NCI-H2081 (cell line): Measurements from ENCODE around the gene S100A3.
"Not testable (repeated sequence)": the region's sequence is repeated elsewhere in the genome, so short reads cannot be mapped to it uniquely, and the experiment has no call there.

Experiments used
- DNase-seq, 2 experiments: peaks; one replicate each; lab custom pipeline; 2025; lab: John Stamatoyannopoulos, UW

Gene S100A3

GRCh38 chr1:153534925-153535241, 14.2 kb downstream of the S100A3 start:
- no peak for DNase-seq

- peak in 1 of 2 experiments; percentile 20 for DNase-seq
Measured at GRCh38 chr1:153534226-153534924, 14.7 kb downstream of the S100A3 start.

DNA sequence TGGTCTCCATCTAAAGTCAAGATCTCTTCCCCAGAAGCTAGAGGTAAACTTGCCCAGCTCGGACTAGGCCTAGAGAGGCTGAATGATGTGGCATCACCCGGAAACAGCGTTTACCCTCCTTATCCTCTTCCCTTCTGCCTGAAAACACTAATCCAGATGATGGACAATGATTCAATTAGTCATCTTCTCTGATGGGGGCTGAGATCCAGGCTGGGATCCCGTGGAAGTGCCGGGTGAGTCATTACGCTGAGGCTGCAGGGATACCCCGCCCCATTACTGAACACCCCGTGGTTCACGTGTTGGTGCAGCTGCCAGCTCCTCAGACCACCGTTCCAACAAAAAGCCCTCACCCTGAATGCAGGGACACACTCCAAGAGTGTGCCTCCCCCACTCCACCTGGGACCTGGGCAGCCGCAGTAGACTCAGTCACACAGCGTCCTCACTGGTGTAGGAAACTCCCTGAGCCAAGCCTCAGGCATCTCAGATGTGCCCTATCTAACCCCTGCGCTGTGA, 15.3 kb downstream of the S100A3 start:
- peak in 1 of 2 experiments; percentile 36 for DNase-seq

DNA sequence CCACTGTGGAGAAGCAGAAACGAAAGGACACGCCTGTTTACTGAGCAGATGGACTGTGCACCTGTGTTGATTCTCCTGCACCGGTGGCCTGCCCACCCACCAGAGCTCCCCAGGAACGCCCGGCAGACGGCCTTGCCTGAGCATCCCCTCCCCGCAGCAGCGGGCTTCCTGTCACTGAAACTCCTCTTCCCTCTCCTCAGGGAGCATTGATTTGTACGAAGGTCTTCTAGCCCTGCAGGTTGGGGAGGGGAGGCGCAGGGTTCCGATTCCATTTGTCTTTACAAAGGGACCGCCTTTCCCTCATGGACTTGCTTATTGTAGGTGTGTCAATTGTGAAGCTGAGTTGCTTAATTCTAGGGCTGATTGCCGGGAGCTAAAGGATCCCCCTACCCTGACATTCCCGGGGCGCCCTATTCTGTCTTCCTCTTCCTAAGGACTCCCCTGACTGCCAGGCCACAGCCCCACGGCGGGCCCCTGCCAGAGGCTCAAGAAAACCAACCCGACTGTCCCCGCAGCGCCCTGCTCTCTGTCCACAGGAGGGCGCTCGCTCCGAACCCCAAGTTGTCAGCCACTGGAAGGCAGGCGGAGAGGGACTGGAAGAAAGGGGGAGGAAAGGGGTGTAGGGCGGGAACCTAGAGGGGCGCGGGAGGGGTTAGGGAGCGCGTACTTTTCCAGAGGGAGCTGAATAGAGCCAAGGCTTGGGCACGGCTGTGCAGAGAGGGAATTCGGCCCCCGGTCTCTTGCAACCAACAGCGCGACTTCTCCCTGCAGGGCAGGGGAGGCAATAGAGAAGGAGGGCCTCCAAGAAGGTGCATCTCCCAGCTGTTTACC, 16.1 kb downstream of the S100A3 start:
- peak; percentile 90 to 91 for DNase-seq

DNA sequence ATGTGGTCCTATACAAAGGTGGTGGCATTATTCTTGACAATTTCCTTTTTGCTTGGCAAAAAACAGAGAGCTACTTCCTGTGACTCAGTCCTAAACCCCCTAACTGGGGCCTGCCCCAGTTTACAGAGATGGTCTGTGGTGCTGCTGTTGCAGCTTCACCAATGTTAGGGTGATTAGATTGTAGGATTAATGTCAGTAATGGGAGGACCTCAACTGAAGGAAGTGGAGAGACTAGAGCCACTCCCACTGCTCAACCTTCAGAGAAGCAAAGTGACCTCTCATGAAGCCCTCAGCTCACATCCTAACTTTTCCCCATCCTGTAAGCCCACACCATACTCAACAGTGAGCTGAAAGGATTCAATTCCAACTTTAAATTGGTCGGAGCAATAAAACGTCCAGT, 16.9 kb downstream of the S100A3 start:
- peak in 1 of 2 experiments; percentile 48 for DNase-seq

DNA sequence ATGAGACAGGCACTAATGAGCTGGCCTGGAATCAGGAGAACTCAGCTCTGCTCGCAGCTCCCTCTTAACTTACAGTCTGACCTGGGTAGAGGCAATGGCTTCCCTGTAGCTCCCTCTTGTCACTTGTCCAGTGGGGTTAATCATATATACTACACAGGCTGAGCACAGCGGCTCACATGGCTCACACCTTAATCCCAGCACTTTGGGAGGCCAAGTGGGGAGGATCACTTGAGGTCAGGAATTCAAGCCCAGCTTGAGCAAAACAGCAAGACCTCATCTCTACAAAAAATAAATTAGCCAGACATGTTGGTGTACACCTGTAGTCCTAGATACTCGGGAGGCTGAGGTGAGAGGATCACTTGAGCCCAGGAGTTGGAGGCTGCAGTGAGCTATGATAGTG, 17.4 kb downstream of the S100A3 start:
- no peak for DNase-seq

GRCh38 chr1:153527683-153528040, 21.4 kb downstream of the S100A3 start:
- no peak for DNase-seq

DNA sequence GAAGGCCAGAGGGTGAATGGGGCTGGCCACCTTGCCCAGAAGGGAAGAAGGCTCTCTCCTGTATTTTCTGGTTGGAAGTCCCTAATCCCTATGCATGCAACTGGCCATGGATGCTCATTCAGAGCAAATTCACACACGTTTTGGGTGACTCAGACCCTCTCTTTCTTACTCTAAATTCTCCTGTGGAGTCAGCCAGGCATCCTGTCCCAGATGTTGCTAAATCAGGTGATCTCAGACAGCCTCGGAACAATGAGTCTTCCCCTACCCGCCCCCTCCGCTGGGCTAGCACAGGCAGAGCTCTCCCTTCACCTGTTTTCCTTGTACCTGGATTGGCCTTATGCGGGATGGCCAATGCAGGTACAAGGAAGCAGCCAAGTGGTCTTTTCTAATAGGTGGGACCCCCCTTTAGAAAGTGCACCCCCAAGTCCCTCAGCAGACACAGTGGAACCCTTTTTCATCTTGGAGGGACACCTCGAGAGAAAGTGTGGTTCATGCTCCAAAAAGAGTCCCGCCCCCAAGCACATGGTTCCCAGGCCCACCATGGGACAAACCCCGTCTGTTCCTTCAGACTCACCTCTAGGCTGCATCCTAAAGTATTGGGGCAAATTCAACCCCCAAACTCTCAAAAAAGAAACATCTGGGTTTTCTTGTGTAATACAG, 21.9 kb downstream of the S100A3 start:
- no peak for DNase-seq

GRCh38 chr1:153526132-153526543, 22.9 kb downstream of the S100A3 start:
- no peak for DNase-seq

DNA sequence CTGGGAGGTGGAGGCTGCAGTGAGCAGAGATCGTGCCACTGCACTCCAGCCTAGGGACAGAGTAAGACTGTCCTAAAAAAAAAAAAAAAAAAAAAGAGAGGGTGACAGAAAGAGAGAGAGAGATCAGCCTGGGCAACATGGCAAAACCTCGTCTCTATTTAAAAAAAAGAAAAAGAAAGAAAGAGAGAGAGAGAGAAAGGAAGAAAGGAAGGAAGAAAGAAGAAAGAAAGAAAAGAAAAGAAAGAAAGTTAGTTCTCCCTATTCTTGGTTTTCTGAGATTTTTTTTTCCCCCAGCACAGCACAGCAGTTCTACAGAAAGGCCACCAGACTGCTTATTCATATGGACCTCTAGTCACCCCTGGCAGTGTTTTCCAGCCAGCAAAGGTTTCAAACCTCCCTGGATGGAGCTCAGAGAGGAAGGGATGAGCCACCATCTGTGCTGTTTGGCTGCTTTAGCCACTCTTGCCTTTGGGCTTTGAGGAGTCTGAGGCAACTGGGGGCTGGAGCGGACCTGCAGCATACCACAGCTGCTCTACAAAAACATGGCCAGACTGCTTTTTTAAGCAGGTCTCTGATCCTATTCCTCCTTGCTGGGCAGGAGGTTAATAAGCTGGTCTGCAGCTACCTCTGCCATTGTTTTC, 23.9 kb downstream of the S100A3 start:
- no peak for DNase-seq

DNA sequence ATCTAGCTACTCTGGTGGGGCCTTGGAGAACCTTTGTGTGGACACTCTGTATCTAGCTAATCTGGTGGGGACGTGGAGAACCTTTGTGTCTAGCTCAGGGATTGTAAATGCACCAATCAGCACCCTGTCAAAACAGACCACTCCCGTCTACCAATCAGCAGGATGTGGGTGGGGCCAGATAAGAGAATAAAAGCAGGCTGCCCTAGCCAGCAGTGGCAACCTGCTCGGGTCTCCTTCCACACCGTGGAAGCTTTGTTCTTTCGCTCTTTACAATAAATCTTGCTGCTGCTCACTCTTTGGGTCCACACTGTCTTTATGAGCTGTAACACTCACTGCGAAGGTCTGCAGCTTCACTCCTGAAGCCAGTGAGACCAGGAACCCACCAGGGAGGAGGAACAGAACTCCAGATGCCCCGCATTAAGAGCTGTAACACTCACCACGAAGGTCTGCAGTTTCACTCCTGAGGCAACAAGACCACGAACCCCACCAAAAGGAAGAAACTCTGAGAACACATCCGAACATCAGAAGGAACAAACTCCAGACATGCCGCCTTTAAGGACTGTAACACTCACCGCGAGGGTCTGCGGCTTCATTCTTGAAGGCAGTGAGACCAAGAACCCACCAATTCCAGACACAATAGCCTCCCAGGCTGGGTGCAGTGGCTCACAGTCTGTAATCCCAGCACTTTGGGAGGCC, 26.6 kb downstream of the S100A3 start:
- DNase-seq, result not testable (repeated sequence)

- DNase-seq, result not testable (repeated sequence)
Measured at GRCh38 chr1:153521808-153522207, 27.2 kb downstream of the S100A3 start.

GRCh38 chr1:153520818-153521476, 28.1 kb downstream of the S100A3 start:
- DNase-seq, result no peak

- DNase-seq, result not testable (repeated sequence)
Measured at GRCh38 chr1:153520137-153520691, 28.8 kb downstream of the S100A3 start.

- no peak for DNase-seq
Measured at GRCh38 chr1:153519242-153519641, 29.8 kb downstream of the S100A3 start.

DNA sequence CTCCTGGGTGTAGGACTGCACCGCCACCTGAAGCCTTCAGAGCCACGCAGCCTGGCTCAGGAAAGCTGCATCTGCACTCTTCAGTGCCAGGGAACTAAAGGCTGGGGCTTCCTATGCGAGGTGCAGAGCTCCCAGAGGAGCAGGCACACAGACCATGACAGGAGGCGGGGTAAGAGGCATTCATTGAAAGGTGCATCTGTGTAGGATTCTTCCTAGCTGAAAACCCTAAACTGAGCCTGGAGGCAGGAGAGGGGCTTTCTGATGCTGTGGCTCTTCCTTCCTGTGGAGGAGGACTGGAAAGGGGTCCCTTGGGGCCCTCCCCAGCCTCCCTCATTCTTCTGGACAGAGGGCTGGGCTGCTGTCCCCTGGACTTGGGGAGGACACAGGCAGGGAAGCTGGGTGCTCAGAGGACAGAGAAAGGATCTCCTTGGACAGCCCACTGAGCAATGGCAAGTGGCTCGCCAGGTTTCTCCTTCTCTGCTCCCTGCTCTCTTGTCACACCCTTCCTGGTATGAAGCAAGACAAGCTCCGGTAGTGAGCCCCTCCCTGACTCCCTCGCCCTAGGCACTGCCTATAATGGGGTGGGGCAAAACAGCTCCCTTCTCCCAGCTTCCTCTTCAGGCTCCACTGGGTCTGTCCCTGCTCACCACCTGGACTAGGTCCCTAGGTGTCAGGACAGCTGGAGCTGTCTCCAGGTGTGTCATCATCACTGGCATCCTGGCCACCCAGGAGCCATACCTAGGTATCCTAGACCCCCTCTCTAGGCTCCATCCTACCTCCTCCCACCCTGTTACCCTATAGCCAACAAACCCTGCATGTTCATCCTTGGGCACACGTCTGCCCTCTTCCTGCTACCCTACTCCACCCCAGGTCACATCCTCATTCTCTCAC, 33.3 kb downstream of the S100A3 start:
- DNase-seq, result no peak

GRCh38 chr1:153513666-153514065, 35.4 kb downstream of the S100A3 start:
- DNase-seq, result no peak

- peak in 1 of 2 experiments; percentile 32 for DNase-seq
Measured at GRCh38 chr1:153513023-153513422, 36.0 kb downstream of the S100A3 start.

DNA sequence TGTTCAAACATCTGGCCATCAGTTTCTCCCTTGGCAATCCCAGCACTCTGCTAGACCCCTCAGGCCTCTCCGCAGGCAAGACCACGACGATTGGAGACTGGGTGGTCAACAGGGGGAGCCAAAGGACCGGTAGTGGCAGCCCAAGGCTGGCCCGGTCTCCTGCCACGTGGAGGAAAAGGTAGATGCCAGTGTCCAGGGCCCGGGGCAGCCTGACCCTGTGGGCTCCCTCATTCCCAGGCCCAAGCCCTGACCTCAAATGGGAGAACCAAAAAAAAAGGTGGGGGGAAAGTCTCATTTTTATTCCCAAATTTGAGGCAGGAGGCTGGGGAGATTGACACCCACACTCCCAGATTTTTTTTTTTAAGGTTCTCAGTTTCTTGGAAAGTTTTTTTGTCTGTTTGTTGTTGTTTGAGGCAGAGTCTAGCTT, 38.1 kb downstream of the S100A3 start:
- peak; percentile 86 to 88 for DNase-seq
